DLD1 (cell line): ENCODE measurements around the gene MAFF.

Experiments
- in situ Hi-C: cut with HindIII; loops from 2 replicates; pipeline ENCODE4 v1.10.0; 2017; ENCODE audit warnings: low sequenced_read_pairs

Gene MAFF

GRCh38 chr22:38246046-38246658 lies 44.4 kb downstream of the MAFF start:
- in situ Hi-C loops = no loop called here

- in situ Hi-C loops = no loop called here
These were observed 44.9 kb downstream of the MAFF start for GRCh38 chr22:38246692-38247091.

- in situ Hi-C loops = no loop called here
These were observed 45.9 kb downstream of the MAFF start for GRCh38 chr22:38247713-38248112.

- in situ Hi-C loops = no loop called here
These were observed 46.5 kb downstream of the MAFF start for GRCh38 chr22:38248280-38248679.

- in situ Hi-C loops = no loop called here
These were observed 47.5 kb downstream of the MAFF start for GRCh38 chr22:38249301-38249700.

GRCh38 chr22:38249803-38250642 lies 48.2 kb downstream of the MAFF start:
- in situ Hi-C loops = no loop called here

GRCh38 chr22:38250643-38251340 lies 49.0 kb downstream of the MAFF start:
- in situ Hi-C loops = no loop called here

- in situ Hi-C loops = no loop called here
These were observed 49.5 kb downstream of the MAFF start for GRCh38 chr22:38251341-38251692.

- in situ Hi-C loops = no loop called here
These were observed 53.9 kb downstream of the MAFF start for GRCh38 chr22:38255697-38256096.

- in situ Hi-C loops = no loop called here
These were observed 55.4 kb downstream of the MAFF start for GRCh38 chr22:38257181-38257580.

- in situ Hi-C loops = no loop called here
These were observed 56.0 kb downstream of the MAFF start for GRCh38 chr22:38257650-38258250.

GRCh38 chr22:38258895-38259294 lies 57.1 kb downstream of the MAFF start:
- in situ Hi-C loops = no loop called here

GRCh38 chr22:38259370-38259769 lies 57.6 kb downstream of the MAFF start:
- in situ Hi-C loops = no loop called here

- in situ Hi-C loops = no loop called here
These were observed 59.2 kb downstream of the MAFF start for GRCh38 chr22:38260761-38261681.

GRCh38 chr22:38262051-38262795 lies 60.4 kb downstream of the MAFF start:
- in situ Hi-C loops = no loop called here

- in situ Hi-C loops = no loop called here
These were observed 62.6 kb downstream of the MAFF start for GRCh38 chr22:38264322-38264843.
